Uterus (tissue), 4 donors: ENCODE measurements around the gene EDAR. TPM values are rescaled to one million over a fixed set of nuclear protein-coding genes. Genes with fewer than 3 reads are reported as not detected.

ENCODE experiments used
- DNase-seq, 2 donors: peaks; one replicate each; pipeline ENCODE4 v3.0.0-alpha.2; 2019 to 2020
- H3K27ac ChIP-seq, 2 donors: fragments of 200-600 bp; sonication (generic); 1 replicate in 1 of 2; 2 replicates in 1 of 2; pipeline ENCODE4 v1.5.1; 2016 to 2018
- H3K27me3 ChIP-seq, 2 donors: fragments of 200-600 bp; sonication (generic); one replicate each; pipeline ENCODE4 v1.5.1; 2018 to 2019; ENCODE audit warnings: control low read depth in 1 of 2
- H3K36me3 ChIP-seq, 2 donors: fragments of 200-600 bp; sonication (generic); one replicate each; pipeline ENCODE4 v1.5.1; 2019; ENCODE audit warnings: control low read depth in 1 of 2
- H3K4me1 ChIP-seq, 2 donors: fragments of 200-600 bp; sonication (generic); one replicate each; pipeline ENCODE4 v1.5.1; 2018 to 2019; ENCODE audit warnings: control low read depth in 1 of 2
- H3K4me3 ChIP-seq, 2 donors: fragments of 200-600 bp; sonication (generic); 1 replicate in 1 of 2; 2 replicates in 1 of 2; pipeline ENCODE4 v1.5.1; 2018 to 2019; ENCODE audit warnings: mild to moderate bottlenecking in 1 of 2
- H3K9me3 ChIP-seq, 2 donors: fragments of 200-600 bp; sonication (generic); one replicate each; pipeline ENCODE4 v1.5.1; 2019; ENCODE audit warnings: control low read depth in 1 of 2
- CTCF ChIP-seq, 4 experiments: fragments of 200-600 bp in 2 of 4; fragments of 450-650 bp in 2 of 4; sonication (generic) in 2 of 4; IDR thresholded peaks; one replicate each; pipeline ENCODE4 v1.5.1; 2016 to 2019; ENCODE audit warnings: antibody characterized with exemption in 4 of 4, mild to moderate bottlenecking in 2 of 4, moderate library complexity in 1 of 4
- POLR2A ChIP-seq, 2 donors: fragments of 450-650 bp; IDR thresholded peaks; one replicate each; pipeline ENCODE4 v1.6.1; 2016; ENCODE audit warnings: antibody characterized with exemption in 2 of 2, mild to moderate bottlenecking in 1 of 2, moderate library complexity in 1 of 2
- intact Hi-C: fragments of 100-400 bp; cut with DNase I; formaldehyde crosslinking; loops from one replicate; pipeline ENCODE4 v1.15.1; 2023; ENCODE audit warnings: low total_unique reads
- total RNA-seq, 4 donors: library from RNA; depleted of rRNA in 3 of 4; stranded (reverse); fragments of >200 nt in 3 of 4; gene quantifications; one replicate each; pipeline versions ENCODE4 v1.1.0 to v1.2.4, GENCODE V29; 2014 to 2023
- donor health status: DM: yes; HTN: yes; CAD: no.

The EDAR gene
- total RNA-seq, 4 donors from 2014 or later, result 0.62 TPM; not detected in 3

GRCh38 chr2:108934151-108934550 lies 54.9 kb downstream of the EDAR start:
- Histone ChIP-seq H3K36me3 (no peaks in the 10 kb centered on the region), H3K4me1 (no peaks in the 10 kb centered on the region), H3K4me3 (no peak overlapping the region), H3K27ac (no peak overlapping the region), H3K9me3 (no peaks in the 10 kb centered on the region), H3K27me3 (no peaks in the 10 kb centered on the region)
- DNase-seq, result no peak
- no peak for TF ChIP-seq POLR2A (IDR thresholded peaks at IDR 0.05)
- TF ChIP-seq CTCF (IDR thresholded peaks at IDR 0.05), result no peak
- intact Hi-C loops, result no loop called here

DNA sequence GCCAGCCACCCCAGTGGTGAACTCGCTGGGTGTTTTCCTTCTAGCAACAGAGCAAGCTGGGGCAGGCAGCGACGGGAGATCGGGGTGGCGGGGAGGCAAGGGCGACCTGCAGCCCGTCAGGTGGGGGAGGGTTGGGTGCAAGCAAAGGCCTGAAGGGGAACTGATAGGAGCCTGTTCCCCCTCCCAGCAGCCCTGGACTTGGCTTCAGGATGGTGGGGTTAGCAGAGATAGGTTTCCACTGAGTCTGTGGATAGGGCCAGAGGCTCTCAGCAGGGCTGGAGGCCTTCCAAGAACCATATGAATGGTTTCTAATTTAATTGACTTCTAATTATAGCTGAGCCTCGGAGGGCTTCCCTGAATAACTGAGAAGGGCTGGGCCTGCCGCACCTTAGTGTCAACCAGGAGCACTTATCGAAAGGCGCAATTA lies 55.3 kb downstream of the EDAR start:
- no peaks in the 10 kb centered on the region for H3K27me3 ChIP-seq
- DNase-seq, result no peak
- TF ChIP-seq CTCF (IDR thresholded peaks at IDR 0.05), result no peak
- TF ChIP-seq POLR2A (IDR thresholded peaks at IDR 0.05), result no peak
- H3K9me3 ChIP-seq, result no peaks in the 10 kb centered on the region
- H3K27ac ChIP-seq, result no peak overlapping the region
- no peak overlapping the region for H3K4me3 ChIP-seq
- no peaks in the 10 kb centered on the region for H3K4me1 ChIP-seq
- intact Hi-C loops, result no loop called here
- no peaks in the 10 kb centered on the region for H3K36me3 ChIP-seq

GRCh38 chr2:108932736-108933332 lies 56.2 kb downstream of the EDAR start:
- H3K36me3 ChIP-seq, result no peaks in the 10 kb centered on the region
- H3K9me3 ChIP-seq, result no peaks in the 10 kb centered on the region
- H3K4me3 ChIP-seq, result no peak overlapping the region
- TF ChIP-seq POLR2A (IDR thresholded peaks at IDR 0.05) (no peak), CTCF (IDR thresholded peaks at IDR 0.05) (no peak)
- intact Hi-C loops, result no loop called here
- H3K27ac ChIP-seq, result no peak overlapping the region
- no peaks in the 10 kb centered on the region for H3K4me1 ChIP-seq
- DNase-seq, result no peak
- H3K27me3 ChIP-seq, result no peaks in the 10 kb centered on the region

- no peaks in the 10 kb centered on the region for H3K36me3 ChIP-seq
- intact Hi-C loops, result no loop called here
- H3K27me3 ChIP-seq, result no peaks in the 10 kb centered on the region
- no peaks in the 10 kb centered on the region for H3K9me3 ChIP-seq
- no peaks in the 10 kb centered on the region for H3K4me1 ChIP-seq
- no peak overlapping the region for H3K27ac ChIP-seq
- H3K4me3 ChIP-seq, result no peak overlapping the region
- no peak for DNase-seq
- no peak for TF ChIP-seq POLR2A (IDR thresholded peaks at IDR 0.05)
These were observed 57.6 kb downstream of the EDAR start for GRCh38 chr2:108931372-108931771.

DNA sequence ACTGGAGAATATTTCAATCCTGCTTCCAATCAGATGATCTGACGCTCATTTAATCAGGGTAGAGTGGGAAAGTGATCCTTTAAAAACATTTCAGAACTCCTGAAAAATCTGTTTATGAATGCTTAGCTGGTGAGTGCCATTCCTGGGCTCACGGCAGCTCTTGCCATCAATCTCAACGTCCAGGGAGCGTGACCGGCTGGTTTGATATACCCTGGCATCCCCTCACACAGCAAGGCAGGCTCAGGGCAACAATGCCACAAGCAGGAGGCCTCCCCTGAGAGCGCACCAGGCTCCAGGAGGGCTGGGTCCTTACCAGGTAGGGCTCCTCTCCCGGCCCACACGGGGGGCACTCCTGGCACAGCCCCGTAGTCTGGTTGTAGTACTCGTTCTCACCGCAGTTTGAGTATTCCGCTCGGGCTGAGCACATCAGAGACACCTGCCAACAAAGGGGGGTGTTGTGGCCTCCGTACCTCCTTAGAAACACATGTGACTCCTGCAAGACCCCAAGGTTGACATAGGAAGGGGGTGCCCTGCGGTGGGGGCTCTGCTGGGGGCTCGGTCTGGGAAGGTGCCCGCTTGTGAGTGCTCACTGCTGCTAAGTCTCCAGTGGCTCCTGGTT lies 59.1 kb downstream of the EDAR start:
- H3K27me3 ChIP-seq, result no peaks in the 10 kb centered on the region
- H3K36me3 ChIP-seq, result no peaks in the 10 kb centered on the region
- no peak overlapping the region for H3K4me3 ChIP-seq
- no peaks in the 10 kb centered on the region for H3K4me1 ChIP-seq
- no peak overlapping the region for H3K27ac ChIP-seq
- intact Hi-C loops, result no loop called here
- no peaks in the 10 kb centered on the region for H3K9me3 ChIP-seq
- no peak for TF ChIP-seq CTCF (IDR thresholded peaks at IDR 0.05)
- no peak for TF ChIP-seq POLR2A (IDR thresholded peaks at IDR 0.05)
- DNase-seq, result no peak
